IMR-90 (cell line): ENCODE data around the gene GNAI2.

Experiments used
- CEBPB ChIP-seq: IDR thresholded peaks from 2 replicates; pipeline ENCODE4 v1.6.1; 2012; ENCODE audit warnings: low read depth, low read length, improper control_type of control experiment
- FOS ChIP-seq: fragments of 150-350 bp; IDR thresholded peaks from 2 replicates; pipeline ENCODE4 v1.6.1; 2016; ENCODE audit warnings: low read depth, low read length
- MAFK ChIP-seq: IDR thresholded peaks from 2 replicates; pipeline ENCODE4 v1.6.1; 2012; ENCODE audit warnings: low read depth, low read length, improper control_type of control experiment
- NFE2L2 ChIP-seq: fragments of 150-350 bp; IDR thresholded peaks from 2 replicates; pipeline ENCODE4 v1.6.1; 2016; ENCODE audit warnings: low read depth, mild to moderate bottlenecking, low read length
- POLR2A ChIP-seq: IDR thresholded peaks from 2 replicates; pipeline ENCODE4 v1.6.1; 2012; ENCODE audit warnings: mild to moderate bottlenecking, low read depth, low read length
- RAD21 ChIP-seq: IDR thresholded peaks from 2 replicates; pipeline ENCODE4 v1.6.1; 2012; ENCODE audit warnings: low read length, improper control_type of control experiment
- RCOR1 ChIP-seq: IDR thresholded peaks from 2 replicates; pipeline ENCODE4 v1.6.1; 2012; ENCODE audit warnings: mild to moderate bottlenecking, low read length, improper control_type of control experiment; ENCODE audit not compliant: insufficient replicate concordance
- TF ChIP-seq, protein P1 (sequence below): conservative IDR thresholded peaks from 2 replicates; pipeline ENCODE4 v1.5.1; 2012; ENCODE audit warnings: mild to moderate bottlenecking, low read depth, low read length, improper control_type of control experiment
- TF ChIP-seq, protein P2 (sequence below): fragments of 150-350 bp; IDR thresholded peaks from 2 replicates; pipeline ENCODE4 v1.6.1; 2017; ENCODE audit warnings: mild to moderate bottlenecking, antibody characterized with exemption, low read length, low read depth

DNA sequence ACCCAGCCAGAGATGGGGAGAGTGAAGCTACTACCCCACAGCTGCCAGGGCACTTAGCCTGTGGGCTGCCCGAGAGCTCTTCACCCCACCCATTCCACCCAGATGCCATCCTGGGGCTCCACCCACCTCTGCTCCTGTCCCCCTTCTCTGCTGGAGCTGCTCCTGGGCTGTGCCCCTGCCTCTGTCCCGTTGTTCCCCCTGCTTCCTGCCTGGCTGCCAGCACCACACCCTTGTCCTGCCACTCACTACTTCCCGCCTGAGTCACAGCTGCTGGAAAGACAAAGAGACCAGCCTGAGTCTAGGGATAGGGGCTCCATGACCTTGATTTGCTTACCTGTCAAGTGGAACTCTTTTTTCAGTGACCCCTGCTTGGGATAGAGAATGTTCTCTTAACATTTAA is 12.4 kb downstream of the GNAI2 start:
- TF ChIP-seq, protein P1, sequence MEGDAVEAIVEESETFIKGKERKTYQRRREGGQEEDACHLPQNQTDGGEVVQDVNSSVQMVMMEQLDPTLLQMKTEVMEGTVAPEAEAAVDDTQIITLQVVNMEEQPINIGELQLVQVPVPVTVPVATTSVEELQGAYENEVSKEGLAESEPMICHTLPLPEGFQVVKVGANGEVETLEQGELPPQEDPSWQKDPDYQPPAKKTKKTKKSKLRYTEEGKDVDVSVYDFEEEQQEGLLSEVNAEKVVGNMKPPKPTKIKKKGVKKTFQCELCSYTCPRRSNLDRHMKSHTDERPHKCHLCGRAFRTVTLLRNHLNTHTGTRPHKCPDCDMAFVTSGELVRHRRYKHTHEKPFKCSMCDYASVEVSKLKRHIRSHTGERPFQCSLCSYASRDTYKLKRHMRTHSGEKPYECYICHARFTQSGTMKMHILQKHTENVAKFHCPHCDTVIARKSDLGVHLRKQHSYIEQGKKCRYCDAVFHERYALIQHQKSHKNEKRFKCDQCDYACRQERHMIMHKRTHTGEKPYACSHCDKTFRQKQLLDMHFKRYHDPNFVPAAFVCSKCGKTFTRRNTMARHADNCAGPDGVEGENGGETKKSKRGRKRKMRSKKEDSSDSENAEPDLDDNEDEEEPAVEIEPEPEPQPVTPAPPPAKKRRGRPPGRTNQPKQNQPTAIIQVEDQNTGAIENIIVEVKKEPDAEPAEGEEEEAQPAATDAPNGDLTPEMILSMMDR = no peak
- no peak for TF ChIP-seq POLR2A
- TF ChIP-seq RAD21 = no peak
- no peak for TF ChIP-seq FOS
- TF ChIP-seq CEBPB = no peak
- TF ChIP-seq MAFK = no peak
- TF ChIP-seq, protein P2, sequence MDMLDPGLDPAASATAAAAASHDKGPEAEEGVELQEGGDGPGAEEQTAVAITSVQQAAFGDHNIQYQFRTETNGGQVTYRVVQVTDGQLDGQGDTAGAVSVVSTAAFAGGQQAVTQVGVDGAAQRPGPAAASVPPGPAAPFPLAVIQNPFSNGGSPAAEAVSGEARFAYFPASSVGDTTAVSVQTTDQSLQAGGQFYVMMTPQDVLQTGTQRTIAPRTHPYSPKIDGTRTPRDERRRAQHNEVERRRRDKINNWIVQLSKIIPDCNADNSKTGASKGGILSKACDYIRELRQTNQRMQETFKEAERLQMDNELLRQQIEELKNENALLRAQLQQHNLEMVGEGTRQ = no peak
- no peak for TF ChIP-seq RCOR1
- no peak for TF ChIP-seq NFE2L2
